PC-3 (cell line): Measurements from ENCODE around the gene ATAD3A. TPM values are rescaled to one million over a fixed set of nuclear protein-coding genes. Genes with fewer than 3 reads are reported as not detected.
A peak's percentile ranks its signal among the peaks of the same experiment; 100 is the strongest.

Source experiments
- ATAC-seq: fragments of 200-7000 bp; cut with Tn5 transposase; 2 replicates; pipeline ENCODE4 v1.9.1; 2020; ENCODE audit warnings: mild to moderate bottlenecking, moderate library complexity
- BruUV-seq: library from RNA; stranded (reverse); fragments of 400-500 nt; replicated peaks from 2 replicates; lab custom pipeline; 2021; lab: Mats Ljungman, UMichigan
- CTCF ChIA-PET: fragments of 300-600 bp; sonication (Branson Sonifier 250); formaldehyde crosslinking; loops from one replicate; lab custom pipeline; 2022; ENCODE audit warnings: antibody characterized with exemption; lab: Charles Lee
- POLR2A ChIA-PET: fragments of 300-600 bp; sonication (Branson Sonifier 250); formaldehyde crosslinking; loops from one replicate; lab custom pipeline; 2022; ENCODE audit warnings: antibody characterized with exemption; ENCODE audit not compliant: unreplicated experiment; lab: Charles Lee
- DNase-seq: peaks from one replicate; pipeline ENCODE4 v3.0.0-alpha.2; 2015
- H2AFZ ChIP-seq: fragments of 300-600 bp; sonication (generic); 2 replicates; pipeline ENCODE4 v1.6.0; 2016; ENCODE audit warnings: antibody characterized with exemption, low read length
- H3F3A ChIP-seq: fragments of 300-600 bp; sonication (generic); one replicate; pipeline ENCODE4 v1.6.0; 2017; ENCODE audit warnings: antibody characterized with exemption, low read length, control low read depth, mild to moderate bottlenecking; ENCODE audit not compliant: unreplicated experiment
- H3K27ac ChIP-seq: fragments of 300-600 bp; sonication (generic); 2 replicates; pipeline ENCODE4 v1.5.1; 2016; ENCODE audit warnings: mild to moderate bottlenecking, low read length
- H3K27me3 ChIP-seq: fragments of 300-600 bp; sonication (generic); 2 replicates; pipeline ENCODE4 v1.6.1; 2016; ENCODE audit warnings: low read length, mixed read lengths
- H3K36me3 ChIP-seq: fragments of 300-600 bp; sonication (generic); 2 replicates; pipeline ENCODE4 v1.6.1; 2016; ENCODE audit warnings: low read depth, mixed run types, low read length, mixed read lengths
- H3K4me1 ChIP-seq: fragments of 300-600 bp; sonication (generic); 2 replicates; pipeline ENCODE4 v1.5.1; 2016; ENCODE audit warnings: low read length; ENCODE audit not compliant: insufficient read depth
- H3K4me2 ChIP-seq: fragments of 300-600 bp; sonication (generic); 2 replicates; pipeline ENCODE4 v1.6.0; 2016; ENCODE audit warnings: low read length
- H3K4me3 ChIP-seq: fragments of 300-600 bp; sonication (generic); 2 replicates; pipeline ENCODE4 v1.5.1; 2016; ENCODE audit warnings: mild to moderate bottlenecking, low read length, mixed read lengths
- H3K79me2 ChIP-seq: fragments of 300-600 bp; sonication (generic); 2 replicates; pipeline ENCODE4 v1.6.1; 2017; ENCODE audit warnings: low read length, mixed read lengths
- H3K9ac ChIP-seq: fragments of 300-600 bp; sonication (generic); 2 replicates; pipeline ENCODE4 v1.6.0; 2016; ENCODE audit warnings: mild to moderate bottlenecking, low read length
- H3K9me2 ChIP-seq: fragments of 300-600 bp; sonication (generic); replicated peaks from 2 replicates; pipeline ENCODE4 v1.6.1; 2016; ENCODE audit warnings: mixed run types, low read length, mixed read lengths
- H3K9me3 ChIP-seq: fragments of 300-600 bp; sonication (generic); 2 replicates; pipeline ENCODE4 v1.6.1; 2016; ENCODE audit warnings: low read length, mixed read lengths
- H4K20me1 ChIP-seq: fragments of 300-600 bp; sonication (generic); 2 replicates; pipeline ENCODE4 v1.6.1; 2016; ENCODE audit warnings: low read length, mixed read lengths
- EZH2 ChIP-seq: fragments of 300-600 bp; sonication (generic); IDR thresholded peaks from one replicate; pipeline ENCODE4 v1.6.1; 2017; ENCODE audit warnings: antibody characterized with exemption, mild to moderate bottlenecking, low read length; ENCODE audit not compliant: unreplicated experiment
- EZH2phosphoT487 ChIP-seq: fragments of 300-600 bp; sonication (generic); IDR thresholded peaks from 2 replicates; pipeline ENCODE4 v1.6.1; 2018; ENCODE audit warnings: mild to moderate bottlenecking, antibody characterized with exemption, low read length, borderline replicate concordance
- intact Hi-C: fragments of 100-400 bp; cut with micrococcal nuclease; formaldehyde crosslinking; loops from 2 replicates; pipeline ENCODE4 v1.9.0; 2023
- total RNA-seq: library from RNA; depleted of rRNA; stranded (reverse); fragments of >200 nt; gene quantifications from 2 replicates; pipeline ENCODE4 v1.2.3, GENCODE V29; 2014
- TF ChIP-seq, protein P1 (sequence below): fragments of 300-600 bp; sonication (generic); conservative IDR thresholded peaks from 2 replicates; pipeline ENCODE4 v1.5.1; 2017; ENCODE audit warnings: antibody characterized with exemption, low read depth, mild to moderate bottlenecking, low read length

The ATAD3A gene
- total RNA-seq, 1 experiment from 2014 or later: 186 TPM

DNA sequence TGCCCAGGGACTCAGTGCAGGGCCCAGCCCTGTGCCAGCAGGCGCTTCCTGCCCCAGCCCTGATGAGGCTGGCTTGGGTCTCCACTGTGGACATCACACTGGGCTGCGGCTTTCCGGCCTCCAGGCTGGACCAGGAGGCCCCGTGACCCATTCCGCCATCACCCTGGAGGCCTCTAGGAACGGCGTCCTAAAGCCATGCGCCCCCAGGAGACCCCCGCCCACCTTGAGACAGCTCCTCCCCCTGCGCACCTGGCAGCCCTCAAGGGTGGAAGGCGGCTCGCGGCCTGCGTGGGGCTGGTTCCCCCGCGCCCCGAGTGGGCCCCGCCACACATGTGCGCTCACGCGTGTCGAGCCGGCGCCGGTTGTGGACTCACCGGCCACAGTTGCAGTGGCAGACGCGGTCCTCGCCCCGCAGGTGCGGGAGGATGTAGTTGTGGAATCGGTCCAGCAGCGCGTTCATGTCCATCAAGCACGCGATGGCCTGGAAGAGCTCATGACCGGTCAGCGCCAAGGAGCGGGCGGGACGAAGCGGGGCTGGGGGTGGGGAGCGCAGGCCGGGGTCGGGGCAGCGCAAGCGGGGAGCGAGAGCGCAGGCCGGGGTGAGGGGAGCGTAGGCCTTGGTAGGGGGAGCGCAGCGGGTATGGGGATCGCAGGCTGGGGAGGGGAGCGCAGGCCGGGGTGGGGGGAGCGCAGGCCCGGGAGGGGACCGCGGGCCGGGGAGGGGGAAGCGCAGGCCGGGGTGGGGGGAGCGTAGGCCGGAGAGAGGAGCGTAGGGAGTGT lies 27.5 kb downstream of the ATAD3A start:
- H3K4me2 ChIP-seq: no peak overlapping the region
- no peaks in the 10 kb centered on the region for H3F3A ChIP-seq
- H3K79me2 ChIP-seq: no peaks in the 10 kb centered on the region
- no peak overlapping the region for H3K27ac ChIP-seq
- ChIA-PET CTCF (no interaction called here), POLR2A (no interaction called here)
- H2AFZ ChIP-seq: no peak overlapping the region
- no peaks in the 10 kb centered on the region for H3K4me1 ChIP-seq
- intact Hi-C loops: no loop called here
- TF ChIP-seq, protein P1, sequence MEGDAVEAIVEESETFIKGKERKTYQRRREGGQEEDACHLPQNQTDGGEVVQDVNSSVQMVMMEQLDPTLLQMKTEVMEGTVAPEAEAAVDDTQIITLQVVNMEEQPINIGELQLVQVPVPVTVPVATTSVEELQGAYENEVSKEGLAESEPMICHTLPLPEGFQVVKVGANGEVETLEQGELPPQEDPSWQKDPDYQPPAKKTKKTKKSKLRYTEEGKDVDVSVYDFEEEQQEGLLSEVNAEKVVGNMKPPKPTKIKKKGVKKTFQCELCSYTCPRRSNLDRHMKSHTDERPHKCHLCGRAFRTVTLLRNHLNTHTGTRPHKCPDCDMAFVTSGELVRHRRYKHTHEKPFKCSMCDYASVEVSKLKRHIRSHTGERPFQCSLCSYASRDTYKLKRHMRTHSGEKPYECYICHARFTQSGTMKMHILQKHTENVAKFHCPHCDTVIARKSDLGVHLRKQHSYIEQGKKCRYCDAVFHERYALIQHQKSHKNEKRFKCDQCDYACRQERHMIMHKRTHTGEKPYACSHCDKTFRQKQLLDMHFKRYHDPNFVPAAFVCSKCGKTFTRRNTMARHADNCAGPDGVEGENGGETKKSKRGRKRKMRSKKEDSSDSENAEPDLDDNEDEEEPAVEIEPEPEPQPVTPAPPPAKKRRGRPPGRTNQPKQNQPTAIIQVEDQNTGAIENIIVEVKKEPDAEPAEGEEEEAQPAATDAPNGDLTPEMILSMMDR: no peak
- TF ChIP-seq EZH2phosphoT487 (no peak), EZH2 (no peak)
- DNase-seq: no peak
- H3K27me3 ChIP-seq: no peaks in the 10 kb centered on the region
- 0 out of 2 replicates have a peak, but pooled peaks have one; percentile 8 for ATAC-seq
- H3K9me3 ChIP-seq: no peaks in the 10 kb centered on the region
- no peaks in the 10 kb centered on the region for H4K20me1 ChIP-seq
- BruUV-seq: no TSS peak
- H3K9me2 ChIP-seq: no peaks in the 10 kb centered on the region
- H3K36me3 ChIP-seq: peaks cover 25% of the 10 kb centered on the region; the same call in 1 of the 2 replicates
- H3K4me3 ChIP-seq: no peak overlapping the region
- H3K9ac ChIP-seq: no peak overlapping the region

DNA sequence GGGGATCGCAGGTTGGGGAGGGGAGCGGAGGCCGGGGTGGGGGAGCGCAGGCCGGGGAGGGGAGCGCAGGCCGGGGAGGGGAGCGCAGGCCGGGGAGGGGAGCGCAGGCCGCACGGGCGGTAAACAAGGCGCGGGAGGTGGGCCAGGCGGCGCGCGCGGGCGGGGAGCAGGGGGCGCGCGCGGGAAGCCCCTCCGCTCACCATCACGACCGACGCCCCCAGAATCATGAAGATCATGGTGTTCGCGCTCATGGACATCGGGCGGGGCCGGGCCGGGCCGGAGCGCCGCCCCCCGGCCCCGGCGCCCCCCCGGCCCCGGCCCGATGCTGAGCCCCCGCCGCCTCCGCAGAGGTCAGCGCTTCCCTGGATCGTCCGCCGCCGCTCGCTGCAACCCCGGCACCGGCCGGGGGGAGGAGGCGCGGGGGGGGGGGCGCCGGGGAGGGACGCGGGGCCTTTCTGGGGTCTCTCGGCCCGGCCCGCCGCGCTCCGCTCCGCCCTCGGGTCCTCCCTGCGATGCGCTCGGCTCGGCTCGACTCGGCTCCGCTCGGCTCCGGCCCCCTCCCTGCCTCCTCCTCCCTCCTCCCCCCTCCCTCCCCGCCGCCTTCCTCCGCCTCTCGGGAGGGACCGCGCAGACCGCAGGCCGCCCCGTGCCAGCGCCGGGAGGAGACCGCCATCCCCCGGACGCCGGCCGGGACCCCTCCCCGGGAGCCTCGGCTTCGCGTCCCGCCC lies 28.3 kb downstream of the ATAD3A start, which contains the start of gene TMEM240:
TMEM240 (minus strand) TSS at position 535 of the 728 bp plus-strand sequence; CDS start at position 257, 278 bp downstream.
- intact Hi-C loops: no loop called here
- Histone ChIP-seq H3K27ac (no peak within 1 kb of the TSS), H3K9ac (no peak within 1 kb of the TSS), H3K36me3 (peaks cover 25% of the 10 kb centered on the region; the same call in 1 of the 2 replicates), H3F3A (no peaks in the 10 kb centered on the region), H3K79me2 (no peaks in the 10 kb centered on the region), H4K20me1 (no peaks in the 10 kb centered on the region), H2AFZ (no peak within 1 kb of the TSS), H3K4me2 (no peak within 1 kb of the TSS), H3K4me1 (no peaks in the 10 kb centered on the region), H3K9me3 (no peaks in the 10 kb centered on the region), H3K9me2 (no peaks in the 10 kb centered on the region), H3K4me3 (no peak within 1 kb of the TSS), H3K27me3 (no peaks in the 10 kb centered on the region)
- TF ChIP-seq EZH2phosphoT487: no peak
- TF ChIP-seq, protein P1: no peak
- TF ChIP-seq EZH2: no peak
- no TSS peak for BruUV-seq
- CTCF ChIA-PET: no interaction called here
- DNase-seq (no peak), ATAC-seq (peak; percentile 39)
- POLR2A ChIA-PET: no interaction called here
